Activated CD4-positive, alpha-beta T cell treated with anti-CD3 and anti-CD28 coated beads, Interleukin-2, amount 10 ng/mL, durations not matched to agents 24 days and 14 days (primary cell): ENCODE data around the gene PXYLP1. TPM values are rescaled to one million over a fixed set of nuclear protein-coding genes. Genes with fewer than 3 reads are reported as not detected.

ENCODE experiments used
- DNase-seq: peaks from one replicate; pipeline ENCODE4 v3.0.0; 2022
- H3K27ac Mint-ChIP-seq: one replicate; pipeline ENCODE4 v1.8.0; 2022; ENCODE audit warnings: mild to moderate bottlenecking, mixed read lengths
- H3K27me3 Mint-ChIP-seq: one replicate; pipeline ENCODE4 v1.8.0; 2022; ENCODE audit warnings: mixed read lengths
- H3K36me3 Mint-ChIP-seq: one replicate; pipeline ENCODE4 v1.8.0; 2022; ENCODE audit warnings: low read depth, mild to moderate bottlenecking, mixed read lengths
- H3K4me1 Mint-ChIP-seq: one replicate; pipeline ENCODE4 v1.8.0; 2021; ENCODE audit warnings: mixed read lengths
- H3K4me3 Mint-ChIP-seq: one replicate; pipeline ENCODE4 v1.8.0; 2022; ENCODE audit warnings: mild to moderate bottlenecking, moderate library complexity, mixed read lengths
- H3K9me3 Mint-ChIP-seq: one replicate; pipeline ENCODE4 v1.8.0; 2021; ENCODE audit warnings: mixed read lengths
- intact Hi-C: fragments of 100-400 bp; cut with micrococcal nuclease; formaldehyde crosslinking; loops from one replicate; pipeline ENCODE4 v1.15.1; 2023
- total RNA-seq: library from RNA; stranded (reverse); gene quantifications from 2 replicates; pipeline ENCODE4 v1.2.3, GENCODE V29; 2022

PXYLP1 gene
- total RNA-seq, 1 donor from 2014 or later: 10.7 TPM

DNA sequence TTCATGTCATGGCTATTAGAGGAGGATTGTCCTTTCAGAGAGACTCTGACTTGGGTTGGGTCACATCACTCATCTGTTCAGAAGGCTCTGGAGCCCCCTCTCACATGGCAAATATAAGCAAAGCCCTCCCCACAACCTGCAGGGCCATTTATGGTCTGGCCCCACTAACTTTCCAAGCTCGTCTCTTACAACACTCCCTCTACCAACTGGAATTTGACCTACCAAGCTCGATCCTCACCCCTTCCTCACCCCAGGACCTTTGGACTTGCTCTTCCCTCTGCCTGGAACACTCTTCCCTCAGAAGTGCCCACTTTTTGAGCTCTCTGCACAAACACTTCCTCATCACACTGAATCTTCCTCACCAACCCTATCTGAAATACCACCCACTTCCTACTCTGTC lies 14.2 kb upstream of the PXYLP1 start:
- intact Hi-C loops: no loop called here
- no peak overlapping the region for H3K27ac Mint-ChIP-seq
- peaks cover 17% of the 10 kb centered on the region for H3K27me3 Mint-ChIP-seq
- H3K36me3 Mint-ChIP-seq: no peaks in the 10 kb centered on the region
- H3K4me1 Mint-ChIP-seq: no peaks in the 10 kb centered on the region
- peaks cover 4% of the 10 kb centered on the region for H3K9me3 Mint-ChIP-seq
- DNase-seq: no peak
- no peak overlapping the region for H3K4me3 Mint-ChIP-seq

DNA sequence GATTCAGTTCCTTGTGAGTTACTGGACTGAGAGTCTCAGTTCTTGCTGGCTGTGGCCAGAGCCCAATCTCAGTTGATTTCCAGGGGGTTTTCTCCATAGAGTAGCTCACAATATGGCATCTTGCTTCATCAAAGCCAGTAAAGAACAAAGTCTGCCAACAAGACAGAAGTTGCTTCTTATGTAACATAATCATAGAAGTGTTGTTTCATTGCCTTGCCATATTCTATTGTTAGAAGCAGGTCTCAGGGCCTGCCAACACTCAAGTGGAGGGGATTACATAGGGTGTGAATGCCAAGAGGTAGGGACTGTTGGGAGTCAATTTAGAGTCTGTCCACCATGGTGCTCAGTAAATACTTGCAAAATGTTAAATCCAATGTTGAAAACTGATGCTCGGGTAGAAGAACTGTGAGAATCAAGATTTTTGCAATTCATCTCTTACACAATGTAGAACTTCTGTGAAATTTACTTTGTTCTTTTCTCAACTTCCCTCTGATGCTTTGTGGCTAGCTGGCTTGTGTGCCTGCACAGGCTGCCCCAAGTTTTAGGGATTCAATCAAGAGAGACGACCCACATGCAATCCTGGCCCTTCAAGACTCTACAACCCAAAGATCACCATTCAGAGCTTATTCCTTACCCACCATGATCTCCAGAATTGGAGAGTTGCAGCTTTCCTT lies 13.3 kb upstream of the PXYLP1 start:
- Mint-ChIP-seq H3K4me3 (no peak overlapping the region), H3K27me3 (peaks cover 17% of the 10 kb centered on the region), H3K27ac (no peak overlapping the region), H3K9me3 (peaks cover 5% of the 10 kb centered on the region), H3K36me3 (no peaks in the 10 kb centered on the region), H3K4me1 (no peaks in the 10 kb centered on the region)
- DNase-seq: no peak
- intact Hi-C loops: no loop called here

- Mint-ChIP-seq H3K36me3 (peaks cover 4% of the 10 kb centered on the region), H3K9me3 (peaks cover 10% of the 10 kb centered on the region), H3K27ac (no peak overlapping the region), H3K27me3 (peaks cover 22% of the 10 kb centered on the region), H3K4me3 (no peak overlapping the region), H3K4me1 (no peaks in the 10 kb centered on the region)
- DNase-seq: no peak
- intact Hi-C loops: no loop called here
Measured at GRCh38 chr3:141218926-141219325, 12.7 kb upstream of the PXYLP1 start.

- no peak for DNase-seq
- Mint-ChIP-seq H3K27ac (no peak overlapping the region), H3K27me3 (peaks cover 24% of the 10 kb centered on the region), H3K4me1 (no peaks in the 10 kb centered on the region), H3K36me3 (peaks cover 4% of the 10 kb centered on the region), H3K4me3 (no peak overlapping the region), H3K9me3 (peaks cover 6% of the 10 kb centered on the region)
- intact Hi-C loops: no loop called here
Measured at GRCh38 chr3:141223673-141224166, 7.9 kb upstream of the PXYLP1 start.

DNA sequence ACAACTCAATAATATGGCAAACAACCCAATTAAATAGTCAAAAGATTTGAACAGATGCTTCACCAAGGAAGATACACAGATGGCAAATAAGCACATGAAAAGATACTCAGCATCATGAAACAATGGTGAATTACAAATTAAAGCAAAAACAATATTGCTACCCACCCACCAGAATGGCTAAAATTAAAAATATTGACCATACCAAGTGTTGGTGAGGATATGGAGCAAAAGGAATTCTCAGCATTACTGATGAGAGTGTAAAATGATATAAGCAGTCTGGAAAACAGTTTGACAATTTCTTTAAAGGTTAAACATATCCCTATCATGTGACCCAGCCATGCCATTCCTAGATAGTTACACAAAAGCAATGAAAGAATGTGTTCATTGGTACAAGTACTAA lies 5.7 kb upstream of the PXYLP1 start:
- Mint-ChIP-seq H3K27me3 (peaks cover 24% of the 10 kb centered on the region), H3K36me3 (peaks cover 4% of the 10 kb centered on the region), H3K4me1 (peaks cover 13% of the 10 kb centered on the region), H3K9me3 (peaks cover 6% of the 10 kb centered on the region), H3K4me3 (no peak overlapping the region), H3K27ac (no peak overlapping the region)
- DNase-seq: no peak
- intact Hi-C loops: no loop called here

GRCh38 chr3:141227216-141227615 lies 4.4 kb upstream of the PXYLP1 start:
- H3K4me1 Mint-ChIP-seq: peaks cover 15% of the 10 kb centered on the region
- H3K4me3 Mint-ChIP-seq: no peak overlapping the region
- peaks cover 4% of the 10 kb centered on the region for H3K36me3 Mint-ChIP-seq
- H3K27ac Mint-ChIP-seq: no peak overlapping the region
- intact Hi-C loops: no loop called here
- H3K9me3 Mint-ChIP-seq: peaks cover 6% of the 10 kb centered on the region
- no peak for DNase-seq
- H3K27me3 Mint-ChIP-seq: peaks cover 22% of the 10 kb centered on the region

DNA sequence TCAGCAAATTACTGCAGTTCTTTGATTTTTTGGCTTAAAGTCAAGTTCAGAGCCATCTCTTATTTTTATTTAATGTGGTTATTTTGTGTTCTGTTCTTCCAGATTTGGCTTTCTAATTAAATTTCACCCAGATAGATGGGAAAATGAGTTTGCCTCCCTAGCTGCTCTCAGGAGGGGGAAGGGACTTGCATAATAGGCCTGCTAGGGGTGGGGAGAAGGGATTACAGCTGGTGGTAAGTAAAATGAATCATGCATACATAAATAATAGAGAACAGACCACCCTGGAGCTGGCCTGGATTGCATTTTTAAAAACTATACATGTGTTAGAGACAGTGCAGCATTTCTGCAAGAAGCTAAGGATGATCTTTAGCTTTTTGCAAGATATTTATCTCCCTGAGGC lies 3.9 kb upstream of the PXYLP1 start:
- Mint-ChIP-seq H3K9me3 (peaks cover 6% of the 10 kb centered on the region), H3K4me1 (peaks cover 20% of the 10 kb centered on the region), H3K27me3 (peaks cover 24% of the 10 kb centered on the region), H3K36me3 (peaks cover 6% of the 10 kb centered on the region), H3K4me3 (no peak overlapping the region), H3K27ac (no peak overlapping the region)
- intact Hi-C loops: no loop called here
- no peak for DNase-seq

DNA sequence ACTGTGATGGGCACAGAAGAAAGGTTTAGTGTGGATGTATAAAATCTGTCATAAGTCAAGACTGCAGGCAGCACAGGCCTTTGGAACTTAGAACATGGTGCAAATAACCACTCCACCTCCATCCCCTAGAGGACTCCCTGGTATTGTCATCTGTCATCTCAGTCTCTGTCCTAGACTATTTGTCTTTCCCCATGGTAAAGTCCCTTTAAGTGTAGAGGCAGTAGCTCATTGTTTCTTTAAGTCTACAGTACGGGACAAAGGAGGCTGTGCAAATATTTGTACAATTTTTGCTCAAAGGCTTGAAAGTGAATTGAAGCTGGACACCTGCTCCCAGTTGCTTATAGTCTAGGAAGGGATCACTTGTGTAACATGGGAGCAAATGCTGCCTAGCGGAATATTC lies 3.2 kb upstream of the PXYLP1 start:
- H3K4me1 Mint-ChIP-seq: peaks cover 25% of the 10 kb centered on the region
- no peak overlapping the region for H3K27ac Mint-ChIP-seq
- H3K4me3 Mint-ChIP-seq: no peak overlapping the region
- intact Hi-C loops: no loop called here
- no peak for DNase-seq
- peaks cover 4% of the 10 kb centered on the region for H3K9me3 Mint-ChIP-seq
- H3K27me3 Mint-ChIP-seq: peaks cover 23% of the 10 kb centered on the region
- H3K36me3 Mint-ChIP-seq: peaks cover 5% of the 10 kb centered on the region

DNA sequence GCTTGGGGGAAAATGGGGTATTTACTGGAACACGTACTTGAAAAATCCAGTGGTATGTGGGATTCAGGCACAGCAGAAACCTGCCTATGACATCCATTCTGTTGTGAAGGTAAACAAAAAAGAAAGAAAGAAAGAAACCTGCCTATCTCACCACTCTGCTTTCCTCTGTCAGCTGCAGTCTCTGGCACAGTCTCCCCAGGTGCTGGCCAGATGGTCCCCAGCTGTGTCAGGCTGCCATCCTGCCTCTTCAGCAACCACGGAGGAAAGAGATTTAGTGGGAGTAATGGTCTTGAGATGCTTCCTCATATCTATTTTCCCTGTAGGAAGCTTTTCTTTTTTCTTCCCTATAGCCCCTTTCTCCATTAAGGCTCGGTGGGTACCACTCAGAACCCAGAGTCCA lies 2.5 kb upstream of the PXYLP1 start:
- peaks cover 2% of the 10 kb centered on the region for H3K36me3 Mint-ChIP-seq
- no peaks in the 10 kb centered on the region for H3K9me3 Mint-ChIP-seq
- no peak overlapping the region for H3K4me3 Mint-ChIP-seq
- peaks cover 31% of the 10 kb centered on the region for H3K4me1 Mint-ChIP-seq
- peak overlapping the region; percentile 98 for H3K27ac Mint-ChIP-seq
- peaks cover 19% of the 10 kb centered on the region for H3K27me3 Mint-ChIP-seq
- no peak for DNase-seq
- intact Hi-C loops: no loop called here

GRCh38 chr3:141230293-141230692 lies 1.3 kb upstream of the PXYLP1 start:
- DNase-seq: no peak
- Mint-ChIP-seq H3K27ac (peak overlapping the region; percentile 98), H3K27me3 (peaks cover 15% of the 10 kb centered on the region), H3K9me3 (no peaks in the 10 kb centered on the region), H3K4me3 (peak overlapping the region; percentile 97), H3K4me1 (peaks cover 42% of the 10 kb centered on the region), H3K36me3 (peaks cover 9% of the 10 kb centered on the region)
- intact Hi-C loops: loop anchor here (2.0 to 5.0 kb wide), 6 partner anchors 37 to 1771 kb away; partner anchors contain the start of genes ATP1B3, U2SURP and XRN1

GRCh38 chr3:141231952-141232823 lies 563 bp downstream of the PXYLP1 start:
- intact Hi-C loops: loop anchor here (1.0 to 5.0 kb wide), 10 partner anchors 24 to 1769 kb away; partner anchors contain the start of genes ATP1B3, SLC25A36, U2SURP and XRN1
- DNase-seq: peak; percentile 77
- peak overlapping the region; percentile 87 for H3K4me3 Mint-ChIP-seq
- H3K4me1 Mint-ChIP-seq: peaks cover 53% of the 10 kb centered on the region
- H3K27ac Mint-ChIP-seq: peak overlapping the region; percentile 78
- peaks cover 17% of the 10 kb centered on the region for H3K36me3 Mint-ChIP-seq
- H3K9me3 Mint-ChIP-seq: no peaks in the 10 kb centered on the region
- peaks cover 4% of the 10 kb centered on the region for H3K27me3 Mint-ChIP-seq

- H3K36me3 Mint-ChIP-seq: peaks cover 21% of the 10 kb centered on the region
- peak overlapping the region; percentile 87 for H3K4me3 Mint-ChIP-seq
- H3K27ac Mint-ChIP-seq: no peak overlapping the region
- intact Hi-C loops: loop anchor here (5.0 kb wide), 3 partner anchors 179 to 1214 kb away; partner anchors contain the start of genes ATP1B3 and XRN1
- H3K27me3 Mint-ChIP-seq: peaks cover 2% of the 10 kb centered on the region
- peaks cover 68% of the 10 kb centered on the region for H3K4me1 Mint-ChIP-seq
- DNase-seq: peak; percentile 55
- peaks cover under 1% of the 10 kb centered on the region for H3K9me3 Mint-ChIP-seq
Measured at GRCh38 chr3:141233457-141234161, 2.0 kb downstream of the PXYLP1 start.

DNA sequence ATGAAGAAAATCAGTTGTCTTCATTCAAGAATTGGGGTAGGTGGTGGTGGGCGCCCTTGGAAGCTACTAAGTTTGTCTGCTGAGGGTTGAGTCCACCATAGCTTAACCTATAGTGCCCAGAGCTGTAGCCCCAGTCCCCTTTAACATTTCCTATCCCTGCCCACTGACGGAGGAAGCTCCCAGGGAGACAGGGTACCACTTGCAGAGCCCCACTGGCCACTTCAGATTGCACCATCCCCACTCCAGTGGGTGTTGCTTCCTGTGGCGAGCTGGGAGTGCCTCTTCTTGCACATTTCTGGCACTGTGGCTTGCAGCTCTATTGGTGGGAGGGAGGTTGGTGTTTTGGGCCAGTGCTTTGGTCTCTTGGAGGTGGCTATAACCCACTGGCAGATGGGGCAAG lies 2.7 kb downstream of the PXYLP1 start:
- peaks cover 25% of the 10 kb centered on the region for H3K36me3 Mint-ChIP-seq
- DNase-seq: peak; percentile 60
- H3K4me1 Mint-ChIP-seq: peaks cover 74% of the 10 kb centered on the region
- no peak overlapping the region for H3K27ac Mint-ChIP-seq
- intact Hi-C loops: loop anchor here (5.0 kb wide), 3 partner anchors 178 to 1213 kb away; partner anchors contain the start of genes ATP1B3 and XRN1
- H3K9me3 Mint-ChIP-seq: peaks cover 3% of the 10 kb centered on the region
- H3K4me3 Mint-ChIP-seq: no peak overlapping the region
- H3K27me3 Mint-ChIP-seq: peaks cover 2% of the 10 kb centered on the region
